GM21423 (cell line): Measurements from ENCODE around the gene FRAT1.
"Not testable (repeated sequence)": the region's sequence is repeated elsewhere in the genome, so short reads cannot be mapped to it uniquely, and the experiment has no call there.

Experiments used
- ATAC-seq: cut with Tn5 transposase; IDR thresholded peaks from one replicate; pipeline ENCODE4 v1.9.1; 2021; ENCODE audit warnings: mild to moderate bottlenecking, moderate library complexity; ENCODE audit not compliant: unreplicated experiment

FRAT1 gene

GRCh38 chr10:97318772-97319651, at the start of gene FRAT1:
Gene FRAT1, plus strand, starts transcription at chr10:97319271. Its CDS starts 183 bp downstream, at chr10:97319454.
- ATAC-seq: peak; percentile 82

GRCh38 chr10:97270523-97271154, 48.4 kb upstream of the FRAT1 start:
- ATAC-seq: no peak

- no peak for ATAC-seq
These were observed 45.4 kb upstream of the FRAT1 start for GRCh38 chr10:97273700-97274099.

- no peak for ATAC-seq
These were observed 44.2 kb upstream of the FRAT1 start for GRCh38 chr10:97274828-97275227.

GRCh38 chr10:97277551-97277950, 41.5 kb upstream of the FRAT1 start:
- ATAC-seq: no peak

- ATAC-seq: no peak
These were observed 40.5 kb upstream of the FRAT1 start for GRCh38 chr10:97278491-97278989.

GRCh38 chr10:97279121-97279815, 39.8 kb upstream of the FRAT1 start:
- ATAC-seq: no peak

GRCh38 chr10:97280783-97281182, 38.3 kb upstream of the FRAT1 start:
- ATAC-seq: no peak

GRCh38 chr10:97290076-97290475, 29.0 kb upstream of the FRAT1 start:
- ATAC-seq: not testable (repeated sequence)

GRCh38 chr10:97290576-97291356, 28.3 kb upstream of the FRAT1 start:
- not testable (repeated sequence) for ATAC-seq

GRCh38 chr10:97291357-97292096, 27.5 kb upstream of the FRAT1 start:
- no peak for ATAC-seq

GRCh38 chr10:97292097-97292861, 26.8 kb upstream of the FRAT1 start, which contains the start of gene ARHGAP19:
Gene ARHGAP19, minus strand, starts transcription at chr10:97292637. Its CDS starts 10 bp downstream, at chr10:97292627.
- peak; percentile 99 for ATAC-seq

- no peak for ATAC-seq
These were observed 26.2 kb upstream of the FRAT1 start for GRCh38 chr10:97292862-97293198.

- no peak for ATAC-seq
These were observed 21.4 kb upstream of the FRAT1 start for GRCh38 chr10:97297556-97298222.

GRCh38 chr10:97298223-97298571, 20.9 kb upstream of the FRAT1 start:
- no peak for ATAC-seq

GRCh38 chr10:97300980-97301379, 18.1 kb upstream of the FRAT1 start:
- ATAC-seq: no peak

GRCh38 chr10:97302088-97302791, 16.8 kb upstream of the FRAT1 start:
- no peak for ATAC-seq

- no peak for ATAC-seq
These were observed 11.6 kb upstream of the FRAT1 start for GRCh38 chr10:97307441-97307840.
